Nucleus accumbens (tissue), 56 donors: ENCODE measurements around the gene ATOSB.
"Not testable (repeated sequence)": the region's sequence is repeated elsewhere in the genome, so short reads cannot be mapped to it uniquely, and the experiment has no call there.

Source experiments
- DNase-seq, 56 donors: peaks; one replicate each; lab custom pipeline; 2025; lab: John Stamatoyannopoulos, UW

The ATOSB gene

GRCh38 chr9:35115680-35116538 is at the start of gene ATOSB:
TSS of gene ATOSB (minus strand) at chr9:35115862. CDS start at chr9:35108274, 7,588 bp downstream.
- DNase-seq: peak; percentile 51 to 98 (median 89)

- DNase-seq: no peak
These were observed 49.0 kb upstream of the ATOSB start for GRCh38 chr9:35164711-35165110.

GRCh38 chr9:35163413-35163812 is 47.8 kb upstream of the ATOSB start:
- DNase-seq: no peak

DNA sequence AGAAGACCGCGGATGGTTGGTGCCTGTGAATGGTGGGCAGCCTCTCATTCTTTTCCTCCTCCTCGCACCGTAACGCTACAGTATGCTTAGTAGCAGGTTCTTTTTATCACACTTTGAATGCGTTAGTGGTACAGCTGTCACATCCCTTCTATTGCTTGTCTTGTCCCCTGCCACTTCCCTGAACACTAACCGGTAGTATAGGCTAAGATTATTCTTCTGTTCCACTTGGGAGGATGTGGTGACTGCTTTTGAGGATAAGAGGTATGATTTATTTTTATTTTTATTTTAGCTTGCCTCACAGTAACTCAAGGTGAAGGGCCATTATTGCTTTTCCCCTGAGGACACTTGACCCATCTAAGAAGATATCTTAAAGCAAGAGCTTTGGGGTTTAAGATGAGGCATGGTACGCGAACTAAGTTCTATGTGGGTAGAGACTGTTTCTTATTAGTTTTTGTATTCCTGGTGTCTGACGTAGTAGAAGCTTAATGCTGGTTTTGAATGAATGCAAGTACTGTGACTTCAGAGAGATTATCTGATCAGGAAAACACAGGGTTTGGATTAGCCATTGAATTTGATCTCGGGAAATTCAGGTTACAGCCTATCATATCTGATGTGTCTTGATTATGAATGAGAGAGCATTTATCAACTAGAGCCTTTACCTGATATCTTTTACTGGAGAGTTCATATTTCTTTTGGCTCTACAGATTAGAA is 47.1 kb upstream of the ATOSB start:
- peak in 4 of 56 donors; percentile 21 to 47 (median 25) for DNase-seq

DNA sequence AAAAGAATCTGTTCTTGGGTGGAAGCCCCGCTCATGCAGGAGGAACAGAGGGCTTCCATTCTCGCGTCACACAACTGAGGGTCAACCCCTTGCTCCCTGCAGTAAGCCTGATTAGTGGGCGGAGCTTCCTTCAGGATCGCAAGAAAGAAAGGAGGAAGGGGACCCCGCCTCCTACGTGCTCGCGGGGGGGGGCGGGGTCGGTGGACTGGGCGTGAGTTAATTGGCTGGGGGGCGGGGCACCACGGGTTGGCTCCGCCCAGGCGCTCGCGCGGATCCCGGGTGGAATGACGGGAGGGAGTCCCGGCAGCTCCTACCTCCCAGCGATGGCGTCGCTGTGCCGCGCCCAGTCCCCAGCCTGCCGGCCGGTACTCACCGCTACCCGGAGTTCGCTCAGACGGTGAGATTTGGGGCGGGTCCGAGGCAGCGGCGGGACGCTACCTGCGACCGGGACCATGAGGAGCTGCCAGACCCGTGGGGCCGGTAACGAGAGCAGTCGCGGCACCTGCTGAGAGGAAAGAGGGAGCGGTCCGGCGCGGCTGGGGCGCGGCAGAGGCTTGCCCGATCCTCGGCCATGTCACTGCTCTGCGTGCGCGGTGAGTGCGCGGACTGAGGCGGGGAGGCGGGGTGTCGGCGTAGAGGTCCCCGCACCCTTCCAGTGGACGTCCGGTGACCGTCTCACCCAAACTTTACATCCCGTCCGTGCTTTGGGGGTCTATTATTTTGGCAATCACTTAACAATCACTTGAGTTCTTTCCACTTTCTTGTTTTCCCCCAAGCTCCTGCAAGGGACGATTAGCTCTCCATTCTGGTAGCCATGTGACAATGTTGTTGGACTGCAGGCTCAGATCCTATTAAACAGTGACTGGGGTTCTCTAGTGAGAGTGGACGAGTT is 46.3 kb upstream of the ATOSB start, which contains the start of gene UNC13B:
Gene UNC13B, plus strand, starts transcription at position 297 of the 892 bp plus-strand sequence. Its CDS starts 275 bp downstream, at position 572.
- DNase-seq: peak; percentile 65 to 97 (median 91)

DNA sequence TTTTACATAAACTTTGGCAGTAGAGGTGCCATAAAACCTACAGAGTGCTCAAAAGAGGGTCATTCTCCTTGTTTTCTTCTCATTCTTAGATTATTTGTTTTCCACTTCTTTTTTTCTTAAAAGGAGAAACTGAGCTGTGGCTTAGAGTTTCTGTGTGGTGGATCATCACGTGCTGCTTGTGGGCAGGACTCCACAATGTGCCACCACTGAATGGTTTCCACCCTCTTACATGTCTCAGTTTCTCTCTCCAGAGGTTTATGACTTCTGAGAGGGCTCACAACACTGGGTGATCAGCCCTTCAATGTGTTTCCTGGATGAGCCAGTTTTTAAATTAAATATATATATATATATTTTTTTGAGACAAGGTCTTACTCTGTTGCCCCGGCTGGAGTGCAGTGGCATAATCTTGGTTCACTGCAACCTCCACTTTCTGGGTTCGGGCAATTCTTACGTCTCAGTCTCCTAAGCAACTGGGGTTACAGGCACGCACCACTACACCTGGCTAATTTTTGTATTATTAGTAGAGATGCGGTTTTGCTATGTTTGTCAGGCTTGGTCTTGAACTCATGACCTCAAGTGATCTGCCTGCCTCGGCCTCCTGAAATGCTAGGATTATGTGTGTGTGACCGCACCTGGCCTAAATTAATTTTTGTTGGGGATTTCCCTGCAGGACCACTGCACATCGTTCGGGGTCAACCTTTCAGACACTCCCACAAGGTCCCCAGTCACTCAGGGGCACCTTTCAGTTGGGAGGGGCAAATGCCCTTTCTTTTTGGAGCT is 43.0 kb upstream of the ATOSB start:
- DNase-seq: no peak

DNA sequence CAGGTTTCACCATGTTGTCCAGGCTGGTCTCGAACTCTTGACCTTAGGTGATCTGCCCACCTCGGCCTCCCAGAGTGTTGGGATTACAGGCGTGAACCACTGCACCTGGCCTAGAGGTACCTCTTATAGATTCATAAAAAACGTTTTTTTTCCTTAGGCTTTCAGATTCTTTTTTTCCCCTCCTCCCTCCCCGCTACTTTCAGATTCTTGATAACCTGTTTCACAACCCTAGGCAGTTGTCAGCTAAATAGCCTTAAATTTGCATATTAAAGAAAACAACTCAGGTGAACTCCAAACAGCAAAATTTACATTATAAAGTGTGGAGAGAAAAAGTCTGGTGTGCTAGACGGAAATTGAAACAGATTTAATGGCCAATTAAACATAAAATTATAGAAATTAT is 42.2 kb upstream of the ATOSB start:
- DNase-seq: not testable (repeated sequence)

DNA sequence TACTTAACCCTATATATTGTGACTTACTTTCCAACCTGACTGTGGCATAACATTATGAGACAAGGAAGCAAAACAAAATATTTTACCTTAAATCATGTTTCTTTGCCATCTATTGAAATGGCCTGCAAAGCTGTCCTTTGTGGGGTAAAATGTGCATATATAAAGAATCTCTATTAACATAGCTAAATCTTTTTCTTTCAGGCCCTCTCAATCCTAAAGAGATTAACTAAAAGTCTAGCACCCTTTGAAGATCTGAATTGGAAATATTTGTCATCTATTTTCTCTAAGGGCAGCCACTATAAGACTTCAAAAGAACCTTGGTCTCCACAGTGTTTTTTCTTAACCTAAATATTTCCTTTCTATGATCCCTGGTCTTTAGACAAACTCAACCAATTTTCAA is 41.1 kb upstream of the ATOSB start:
- DNase-seq: no peak

GRCh38 chr9:35152926-35153325 is 37.3 kb upstream of the ATOSB start:
- no peak for DNase-seq

- DNase-seq: not testable (repeated sequence)
These were observed 32.4 kb upstream of the ATOSB start for GRCh38 chr9:35147941-35148563.

- no peak for DNase-seq
These were observed 26.4 kb upstream of the ATOSB start for GRCh38 chr9:35142037-35142436.

DNA sequence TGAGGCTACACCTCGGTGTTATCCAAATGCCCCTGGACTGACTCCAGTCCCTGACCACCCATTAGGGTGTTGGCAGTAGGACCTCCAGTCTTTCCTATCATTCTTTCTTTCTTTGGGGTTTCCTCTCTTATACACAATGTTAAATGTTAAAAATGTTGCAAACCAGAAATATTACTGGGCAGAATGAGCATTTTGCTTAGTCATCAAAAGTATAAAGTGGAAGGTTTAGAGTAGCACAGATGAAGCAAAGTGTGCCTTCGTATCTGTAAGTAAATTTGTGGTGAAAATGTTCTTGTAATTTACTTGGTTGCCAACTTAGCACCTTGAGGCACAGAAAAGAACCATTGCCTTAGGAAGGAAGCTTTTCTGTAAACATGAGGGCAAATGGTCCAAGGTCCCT is 24.4 kb upstream of the ATOSB start:
- DNase-seq: no peak

DNA sequence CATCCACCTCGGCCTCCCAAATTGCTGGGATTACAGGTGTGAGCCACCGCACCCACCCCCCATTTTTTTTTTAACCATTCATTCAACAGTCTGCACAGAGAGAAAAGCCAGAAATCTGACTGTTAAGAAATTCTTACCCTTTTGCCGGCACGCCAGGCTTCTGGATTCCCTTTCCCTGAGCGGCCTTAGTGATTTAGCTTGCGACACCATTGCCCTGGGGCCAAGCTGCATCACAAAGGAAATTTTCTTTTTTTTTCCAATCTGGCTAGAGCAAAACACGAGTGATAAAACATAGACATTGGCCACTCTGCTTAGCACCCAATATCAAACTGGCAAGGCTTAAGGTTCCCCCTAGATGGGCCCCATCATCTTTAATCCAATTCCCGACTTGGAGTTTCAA is 21.2 kb upstream of the ATOSB start:
- DNase-seq: no peak

GRCh38 chr9:35135988-35136387 is 20.3 kb upstream of the ATOSB start:
- DNase-seq: no peak

GRCh38 chr9:35134920-35135319 is 19.3 kb upstream of the ATOSB start:
- no peak for DNase-seq

- DNase-seq: peak in 55 of 56 donors; percentile 30 to 95 (median 80)
These were observed 1.4 kb upstream of the ATOSB start for GRCh38 chr9:35116898-35117551.

- DNase-seq: peak in 4 of 56 donors; percentile 41 to 64 (median 60)
These were observed 856 bp upstream of the ATOSB start for GRCh38 chr9:35116539-35116897.

- DNase-seq: peak in 24 of 56 donors; percentile 5 to 44 (median 17)
These were observed 628 bp downstream of the ATOSB start for GRCh38 chr9:35114840-35115628.
